HG03139 (cell line): ENCODE measurements around the gene FBXO24.
"Not testable (repeated sequence)": the region's sequence is repeated elsewhere in the genome, so short reads cannot be mapped to it uniquely, and the experiment has no call there.

Experiments
- ATAC-seq: cut with Tn5 transposase; IDR thresholded peaks from one replicate; pipeline ENCODE4 v1.9.1; 2021; ENCODE audit not compliant: unreplicated experiment

The FBXO24 gene

GRCh38 chr7:100559127-100559526 lies 27.0 kb upstream of the FBXO24 start:
- ATAC-seq, result no peak

- no peak for ATAC-seq
These were observed 24.5 kb upstream of the FBXO24 start for GRCh38 chr7:100561491-100562194.

- ATAC-seq, result no peak
These were observed 23.7 kb upstream of the FBXO24 start for GRCh38 chr7:100562195-100563099.

- ATAC-seq, result no peak
These were observed 23.0 kb upstream of the FBXO24 start for GRCh38 chr7:100563100-100563564.

GRCh38 chr7:100563809-100564400 lies 22.2 kb upstream of the FBXO24 start:
- no peak for ATAC-seq

GRCh38 chr7:100564405-100564804 lies 21.7 kb upstream of the FBXO24 start:
- ATAC-seq, result not testable (repeated sequence)

- ATAC-seq, result no peak
These were observed 21.0 kb upstream of the FBXO24 start for GRCh38 chr7:100565133-100565571.

- no peak for ATAC-seq
These were observed 20.1 kb upstream of the FBXO24 start for GRCh38 chr7:100566018-100566531.

- no peak for ATAC-seq
These were observed 18.9 kb upstream of the FBXO24 start for GRCh38 chr7:100567031-100567730.

- ATAC-seq, result no peak
These were observed 18.4 kb upstream of the FBXO24 start for GRCh38 chr7:100567751-100568175.

GRCh38 chr7:100568176-100568895 lies 17.8 kb upstream of the FBXO24 start:
- no peak for ATAC-seq

GRCh38 chr7:100568896-100569844 lies 17.0 kb upstream of the FBXO24 start:
- no peak for ATAC-seq

GRCh38 chr7:100570954-100571828 lies 14.9 kb upstream of the FBXO24 start:
- ATAC-seq, result no peak

GRCh38 chr7:100571829-100572116 lies 14.4 kb upstream of the FBXO24 start:
- ATAC-seq, result no peak

GRCh38 chr7:100572281-100572948 lies 13.7 kb upstream of the FBXO24 start:
- no peak for ATAC-seq

- no peak for ATAC-seq
These were observed 13.0 kb upstream of the FBXO24 start for GRCh38 chr7:100572949-100573675.
